ENCODE measurements around the gene S100A3.

S100A3 gene

GRCh38 chr1:153569465-153569864 is 20.4 kb upstream of the S100A3 start:
- no peak overlapping the region for H2AFZ ChIP-seq (ENCODE audit: low read length)
- H3K4me2 ChIP-seq (ENCODE audit: low read length), result no peak overlapping the region
- H3K79me2 ChIP-seq (ENCODE audit: insufficient read depth, low read length), result no peaks in the 10 kb centered on the region
- no peaks in the 10 kb centered on the region for H3K9me2 ChIP-seq (ENCODE audit: low read depth, low read length)
- H4K20me1 ChIP-seq (ENCODE audit: insufficient read depth, low read length), result no peaks in the 10 kb centered on the region
- no peaks in the 10 kb centered on the region for H3F3A ChIP-seq (ENCODE audit: insufficient read depth, low read length)
- H3K4me1 ChIP-seq (ENCODE audit: insufficient read depth, low read length, severe bottlenecking), result no peaks in the 10 kb centered on the region
- no peak overlapping the region for H3K27ac ChIP-seq (ENCODE audit: low read depth, low read length, poor library complexity, severe bottlenecking)
- no peak overlapping the region for H3K4me3 ChIP-seq (ENCODE audit: low read depth, low read length, poor library complexity, severe bottlenecking)
- TF ChIP-seq CTCF (IDR thresholded peaks at IDR 0.05; ENCODE audit: low read length) (no peak), EZH2 (IDR thresholded peaks at IDR 0.05; ENCODE audit: borderline replicate concordance, low read length) (no peak)
- no peaks in the 10 kb centered on the region for H3K36me3 ChIP-seq (ENCODE audit: insufficient read depth, low read length)
- no peaks in the 10 kb centered on the region for H3K9me3 ChIP-seq (ENCODE audit: low read length)
- no peak overlapping the region for H3K9ac ChIP-seq (ENCODE audit: low read length)
- no peaks in the 10 kb centered on the region for H3K27me3 ChIP-seq (ENCODE audit: insufficient read depth, low read length)

GRCh38 chr1:153568367-153569099 is 19.5 kb upstream of the S100A3 start:
- no peak overlapping the region for H3K4me3 ChIP-seq (ENCODE audit: low read depth, low read length, poor library complexity, severe bottlenecking)
- no peaks in the 10 kb centered on the region for H3K9me3 ChIP-seq (ENCODE audit: low read length)
- H3K27me3 ChIP-seq (ENCODE audit: insufficient read depth, low read length), result no peaks in the 10 kb centered on the region
- H3K36me3 ChIP-seq (ENCODE audit: insufficient read depth, low read length), result no peaks in the 10 kb centered on the region
- no peaks in the 10 kb centered on the region for H3K4me1 ChIP-seq (ENCODE audit: insufficient read depth, low read length, severe bottlenecking)
- no peak overlapping the region for H2AFZ ChIP-seq (ENCODE audit: low read length)
- H3K79me2 ChIP-seq (ENCODE audit: insufficient read depth, low read length), result no peaks in the 10 kb centered on the region
- H3K27ac ChIP-seq (ENCODE audit: low read depth, low read length, poor library complexity, severe bottlenecking), result no peak overlapping the region
- H3K4me2 ChIP-seq (ENCODE audit: low read length), result peak overlapping the region; percentile 39; the same call in 1 of the 2 replicates
- H3F3A ChIP-seq (ENCODE audit: insufficient read depth, low read length), result no peaks in the 10 kb centered on the region
- TF ChIP-seq CTCF (IDR thresholded peaks at IDR 0.05; ENCODE audit: low read length) (peak; percentile 98), EZH2 (IDR thresholded peaks at IDR 0.05; ENCODE audit: borderline replicate concordance, low read length) (no peak)
- H3K9me2 ChIP-seq (ENCODE audit: low read depth, low read length), result no peaks in the 10 kb centered on the region
- no peaks in the 10 kb centered on the region for H4K20me1 ChIP-seq (ENCODE audit: insufficient read depth, low read length)
- H3K9ac ChIP-seq (ENCODE audit: low read length), result no peak overlapping the region; the same call in 1 of the 2 replicates

- no peaks in the 10 kb centered on the region for H3K4me1 ChIP-seq (ENCODE audit: insufficient read depth, low read length, severe bottlenecking)
- H3K4me2 ChIP-seq (ENCODE audit: low read length), result no peak overlapping the region
- TF ChIP-seq CTCF (IDR thresholded peaks at IDR 0.05; ENCODE audit: low read length) (no peak), EZH2 (IDR thresholded peaks at IDR 0.05; ENCODE audit: borderline replicate concordance, low read length) (no peak)
Observed at GRCh38 chr1:153567621-153568366, 18.7 kb upstream of the S100A3 start.

More at GRCh38 chr1:153567621-153568366, 18.7 kb upstream of the S100A3 start:
- Histone ChIP-seq H3K27ac (ENCODE audit: low read depth, low read length, poor library complexity, severe bottlenecking) (no peak overlapping the region), H3F3A (ENCODE audit: insufficient read depth, low read length) (no peaks in the 10 kb centered on the region), H3K4me3 (ENCODE audit: low read depth, low read length, poor library complexity, severe bottlenecking) (no peak overlapping the region), H3K9ac (ENCODE audit: low read length) (no peak overlapping the region), H3K27me3 (ENCODE audit: insufficient read depth, low read length) (no peaks in the 10 kb centered on the region), H3K79me2 (ENCODE audit: insufficient read depth, low read length) (no peaks in the 10 kb centered on the region), H3K36me3 (ENCODE audit: insufficient read depth, low read length) (no peaks in the 10 kb centered on the region), H3K9me2 (ENCODE audit: low read depth, low read length) (no peaks in the 10 kb centered on the region), H3K9me3 (ENCODE audit: low read length) (no peaks in the 10 kb centered on the region), H4K20me1 (ENCODE audit: insufficient read depth, low read length) (no peaks in the 10 kb centered on the region), H2AFZ (ENCODE audit: low read length) (no peak overlapping the region)
